Measurements from ENCODE around the gene DPYSL5. TPM values are rescaled to one million over a fixed set of nuclear protein-coding genes. Genes with fewer than 3 reads are reported as not detected.

The DPYSL5 gene
- total and polyA plus RNA-seq, 2 donors from 2014 or later = not detected

DNA sequence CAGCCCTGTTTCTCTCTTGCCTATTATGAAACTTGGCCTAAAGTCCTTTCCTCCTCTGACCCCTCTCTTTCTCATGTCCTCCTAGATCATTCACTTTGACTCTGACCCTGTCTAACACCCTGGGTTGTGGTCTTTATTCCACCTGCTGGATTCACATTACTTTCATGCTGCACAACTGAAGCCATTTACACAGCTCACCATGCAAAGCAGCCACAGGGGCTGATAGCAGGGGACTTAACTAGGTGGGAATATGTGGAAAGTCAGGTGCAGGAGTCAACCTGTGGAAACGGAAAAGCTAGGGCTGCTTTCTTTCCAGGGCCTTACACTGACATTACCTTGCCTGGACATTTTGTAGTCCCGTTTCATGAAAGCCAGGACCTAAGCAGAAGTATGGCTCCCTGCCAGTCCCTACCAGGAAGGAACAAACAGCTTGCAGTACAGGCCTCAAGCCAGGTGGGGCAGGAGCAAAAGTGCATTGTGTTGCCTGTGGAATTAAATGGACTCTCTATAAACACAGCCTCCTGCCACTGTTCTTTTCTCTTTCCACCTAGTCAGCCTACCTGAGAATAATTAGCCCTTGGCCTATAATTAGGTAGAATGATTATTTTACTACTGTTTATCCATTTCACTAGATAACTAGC lies 134.3 kb downstream of the DPYSL5 start:
- Histone ChIP-seq H3K4me3 (ENCODE audit: low read length in 3 of 3) (no peak overlapping the region), H3K9ac (ENCODE audit: low read length in 3 of 3) (peak overlapping the region in 1 of 3 donors; percentile 36), H3K27ac (ENCODE audit: low read depth in 2 of 2, low read length in 2 of 2) (peak overlapping the region; percentile 26 to 39), H3K36me3 (ENCODE audit: control insufficient read depth in 2 of 3, insufficient read depth in 3 of 3, low read length in 3 of 3) (no peaks in the 10 kb centered on the region), H3K4me1 (ENCODE audit: control insufficient read depth in 2 of 3, insufficient read depth in 2 of 3, low read depth in 1 of 3, low read length in 3 of 3) (peaks cover 0 to 22% (median 16%) of the 10 kb centered on the region in 3 donors), H3K9me3 (ENCODE audit: control insufficient read depth in 2 of 3, insufficient read depth in 1 of 3, low read length in 3 of 3) (no peaks in the 10 kb centered on the region), H3K27me3 (ENCODE audit: control insufficient read depth, insufficient read depth, low read length) (no peaks in the 10 kb centered on the region)
- peak in 3 of 5 donors; percentile 16 to 50 (median 28) for DNase-seq
- intact Hi-C loops (cut with DNase I) = no loop called here
- no peak for FAIRE-seq
- TF ChIP-seq, protein P1, sequence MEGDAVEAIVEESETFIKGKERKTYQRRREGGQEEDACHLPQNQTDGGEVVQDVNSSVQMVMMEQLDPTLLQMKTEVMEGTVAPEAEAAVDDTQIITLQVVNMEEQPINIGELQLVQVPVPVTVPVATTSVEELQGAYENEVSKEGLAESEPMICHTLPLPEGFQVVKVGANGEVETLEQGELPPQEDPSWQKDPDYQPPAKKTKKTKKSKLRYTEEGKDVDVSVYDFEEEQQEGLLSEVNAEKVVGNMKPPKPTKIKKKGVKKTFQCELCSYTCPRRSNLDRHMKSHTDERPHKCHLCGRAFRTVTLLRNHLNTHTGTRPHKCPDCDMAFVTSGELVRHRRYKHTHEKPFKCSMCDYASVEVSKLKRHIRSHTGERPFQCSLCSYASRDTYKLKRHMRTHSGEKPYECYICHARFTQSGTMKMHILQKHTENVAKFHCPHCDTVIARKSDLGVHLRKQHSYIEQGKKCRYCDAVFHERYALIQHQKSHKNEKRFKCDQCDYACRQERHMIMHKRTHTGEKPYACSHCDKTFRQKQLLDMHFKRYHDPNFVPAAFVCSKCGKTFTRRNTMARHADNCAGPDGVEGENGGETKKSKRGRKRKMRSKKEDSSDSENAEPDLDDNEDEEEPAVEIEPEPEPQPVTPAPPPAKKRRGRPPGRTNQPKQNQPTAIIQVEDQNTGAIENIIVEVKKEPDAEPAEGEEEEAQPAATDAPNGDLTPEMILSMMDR (IDR thresholded peaks at IDR 0.05; ENCODE audit: borderline replicate concordance, extremely low read depth, insufficient read depth) = peak; percentile 56

DNA sequence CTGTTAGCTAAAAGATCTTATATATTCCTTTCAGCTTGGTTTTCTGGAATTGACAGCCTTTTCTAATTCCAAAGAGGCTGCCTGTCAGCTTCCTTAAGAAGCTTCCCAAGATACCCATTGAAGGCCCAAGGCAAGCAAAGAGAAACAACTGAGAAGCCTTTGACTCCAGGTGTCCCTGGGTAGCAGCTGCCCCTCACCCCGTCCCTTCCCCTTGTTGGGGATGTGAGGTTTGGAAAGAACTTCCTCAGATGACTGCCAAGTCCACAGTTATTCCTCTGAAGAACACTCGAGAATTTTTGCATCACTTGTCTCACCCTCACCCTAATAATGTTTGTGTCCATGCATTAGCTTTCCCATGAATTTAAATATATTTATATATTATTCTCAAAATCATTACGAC lies 135.8 kb downstream of the DPYSL5 start:
- Histone ChIP-seq H3K4me1 (ENCODE audit: control insufficient read depth in 2 of 3, insufficient read depth in 2 of 3, low read depth in 1 of 3, low read length in 3 of 3) (peaks cover 0 to 16% (median 12%) of the 10 kb centered on the region in 3 donors), H3K27ac (ENCODE audit: low read depth in 2 of 2, low read length in 2 of 2) (no peak overlapping the region), H3K9me3 (ENCODE audit: control insufficient read depth in 2 of 3, insufficient read depth in 1 of 3, low read length in 3 of 3) (no peaks in the 10 kb centered on the region), H3K36me3 (ENCODE audit: control insufficient read depth in 2 of 3, insufficient read depth in 3 of 3, low read length in 3 of 3) (no peaks in the 10 kb centered on the region), H3K9ac (ENCODE audit: low read length in 3 of 3) (no peak overlapping the region), H3K4me3 (ENCODE audit: low read length in 3 of 3) (no peak overlapping the region), H3K27me3 (ENCODE audit: control insufficient read depth, insufficient read depth, low read length) (no peaks in the 10 kb centered on the region)
- intact Hi-C loops (cut with DNase I) = no loop called here
- DNase-seq (no peak), FAIRE-seq (no peak)
- TF ChIP-seq, protein P1 (IDR thresholded peaks at IDR 0.05; ENCODE audit: borderline replicate concordance, extremely low read depth, insufficient read depth) = no peak

DNA sequence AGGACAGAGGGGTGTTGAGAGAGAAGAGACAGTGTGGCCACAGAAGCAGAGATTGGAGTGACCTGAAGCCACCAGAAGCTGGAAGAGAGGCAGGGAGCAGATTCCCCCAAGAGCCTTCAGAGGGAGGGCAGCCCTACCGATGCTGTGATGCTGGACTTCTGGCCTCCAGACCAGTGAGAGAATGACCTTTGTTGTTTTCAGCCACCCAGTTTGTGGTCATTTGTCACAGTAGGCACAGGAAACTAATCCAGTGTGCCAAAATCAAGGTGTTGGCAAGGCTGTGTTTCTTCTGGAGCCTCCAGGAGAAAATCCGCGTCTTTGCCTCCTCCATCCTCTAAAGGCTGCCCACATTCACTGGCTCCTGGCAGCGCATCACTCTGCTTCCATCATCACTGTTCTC lies 137.9 kb downstream of the DPYSL5 start:
- H3K27ac ChIP-seq (ENCODE audit: low read depth in 2 of 2, low read length in 2 of 2) = no peak overlapping the region
- H3K9me3 ChIP-seq (ENCODE audit: control insufficient read depth in 2 of 3, insufficient read depth in 1 of 3, low read length in 3 of 3) = no peaks in the 10 kb centered on the region
- DNase-seq (no peak), FAIRE-seq (no peak)
- H3K9ac ChIP-seq (ENCODE audit: low read length in 3 of 3) = no peak overlapping the region
- H3K4me1 ChIP-seq (ENCODE audit: control insufficient read depth in 2 of 3, insufficient read depth in 2 of 3, low read depth in 1 of 3, low read length in 3 of 3) = peaks cover 0 to 12% (median 9%) of the 10 kb centered on the region in 3 donors
- H3K4me3 ChIP-seq (ENCODE audit: low read length in 3 of 3) = no peak overlapping the region
- intact Hi-C loops (cut with DNase I) = no loop called here
- no peaks in the 10 kb centered on the region for H3K27me3 ChIP-seq (ENCODE audit: control insufficient read depth, insufficient read depth, low read length)
- H3K36me3 ChIP-seq (ENCODE audit: control insufficient read depth in 2 of 3, insufficient read depth in 3 of 3, low read length in 3 of 3) = no peaks in the 10 kb centered on the region
- TF ChIP-seq, protein P1 (IDR thresholded peaks at IDR 0.05; ENCODE audit: borderline replicate concordance, extremely low read depth, insufficient read depth) = no peak

All from kidney (tissue), 14 donors.